Measurements from ENCODE around the gene SDK2. TPM values are rescaled to one million over a fixed set of nuclear protein-coding genes. Genes with fewer than 3 reads are reported as not detected.

The SDK2 gene
- total RNA-seq, 2 donors from 2014 or later: 1.5 to 5.6 TPM

DNA sequence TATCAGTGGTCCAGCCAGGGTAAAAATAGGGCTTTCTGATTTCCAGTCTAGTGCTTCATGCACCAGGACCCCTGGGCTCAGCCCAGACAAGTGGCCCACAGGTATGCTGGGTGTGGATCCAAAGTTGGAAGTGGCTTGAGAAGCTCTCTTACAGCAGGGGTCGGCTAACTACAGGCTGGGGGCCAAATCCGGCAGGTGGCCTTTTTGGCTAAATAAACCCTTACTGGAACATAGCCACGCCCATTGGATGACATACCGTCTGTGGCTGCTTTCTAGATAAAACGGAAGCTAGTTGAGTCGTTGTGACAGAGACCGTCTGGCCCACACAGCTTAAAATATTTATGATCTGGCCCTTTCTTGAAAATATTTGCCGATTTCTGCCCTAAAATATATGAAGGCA lies 213.4 kb downstream of the SDK2 start:
- H3K4me3 ChIP-seq: no peak overlapping the region
- H3K9me3 ChIP-seq: no peaks in the 10 kb centered on the region
- peaks cover 0 to 8% of the 10 kb centered on the region in 2 donors for H3K4me1 ChIP-seq
- no peaks in the 10 kb centered on the region for H3K36me3 ChIP-seq
- no peaks in the 10 kb centered on the region for H3K27me3 ChIP-seq
- TF ChIP-seq, protein P1, sequence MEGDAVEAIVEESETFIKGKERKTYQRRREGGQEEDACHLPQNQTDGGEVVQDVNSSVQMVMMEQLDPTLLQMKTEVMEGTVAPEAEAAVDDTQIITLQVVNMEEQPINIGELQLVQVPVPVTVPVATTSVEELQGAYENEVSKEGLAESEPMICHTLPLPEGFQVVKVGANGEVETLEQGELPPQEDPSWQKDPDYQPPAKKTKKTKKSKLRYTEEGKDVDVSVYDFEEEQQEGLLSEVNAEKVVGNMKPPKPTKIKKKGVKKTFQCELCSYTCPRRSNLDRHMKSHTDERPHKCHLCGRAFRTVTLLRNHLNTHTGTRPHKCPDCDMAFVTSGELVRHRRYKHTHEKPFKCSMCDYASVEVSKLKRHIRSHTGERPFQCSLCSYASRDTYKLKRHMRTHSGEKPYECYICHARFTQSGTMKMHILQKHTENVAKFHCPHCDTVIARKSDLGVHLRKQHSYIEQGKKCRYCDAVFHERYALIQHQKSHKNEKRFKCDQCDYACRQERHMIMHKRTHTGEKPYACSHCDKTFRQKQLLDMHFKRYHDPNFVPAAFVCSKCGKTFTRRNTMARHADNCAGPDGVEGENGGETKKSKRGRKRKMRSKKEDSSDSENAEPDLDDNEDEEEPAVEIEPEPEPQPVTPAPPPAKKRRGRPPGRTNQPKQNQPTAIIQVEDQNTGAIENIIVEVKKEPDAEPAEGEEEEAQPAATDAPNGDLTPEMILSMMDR (IDR thresholded peaks at IDR 0.05): no peak
- no peak overlapping the region for H3K27ac ChIP-seq
- DNase-seq (ENCODE audit: low spot score): no peak

DNA sequence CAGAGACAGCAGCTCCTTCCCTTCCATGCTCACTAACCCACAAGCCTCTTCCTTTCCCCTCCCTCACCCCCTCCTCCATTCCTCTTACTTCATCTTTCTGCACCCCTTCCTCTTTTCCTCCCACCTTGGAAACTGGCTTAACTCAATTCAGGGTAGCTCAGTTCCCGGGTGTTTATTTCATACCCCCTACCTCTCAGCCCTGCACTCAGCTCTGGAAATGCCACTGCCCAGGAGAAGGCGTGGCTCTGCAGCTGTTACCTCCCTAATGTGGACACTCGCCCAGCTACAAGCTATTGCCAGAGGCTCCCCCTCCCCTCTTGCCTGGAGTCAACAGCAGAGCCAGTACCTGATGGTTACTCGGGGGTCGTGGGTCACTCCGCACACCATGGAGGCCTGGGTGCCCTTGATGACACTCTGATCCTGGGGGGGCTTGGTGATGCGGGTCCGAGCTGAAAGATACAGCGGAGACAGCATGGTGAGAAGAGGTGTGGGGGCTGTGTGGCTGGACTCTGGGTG lies 214.0 kb downstream of the SDK2 start:
- DNase-seq (ENCODE audit: low spot score): no peak
- Histone ChIP-seq H3K27ac (no peak overlapping the region), H3K36me3 (no peaks in the 10 kb centered on the region), H3K27me3 (no peaks in the 10 kb centered on the region), H3K4me1 (peaks cover 0 to 8% of the 10 kb centered on the region in 2 donors), H3K4me3 (no peak overlapping the region), H3K9me3 (no peaks in the 10 kb centered on the region)
- TF ChIP-seq, protein P1 (IDR thresholded peaks at IDR 0.05): no peak

- no peaks in the 10 kb centered on the region for H3K9me3 ChIP-seq
- H3K36me3 ChIP-seq: no peaks in the 10 kb centered on the region
- H3K4me1 ChIP-seq: peaks cover 0 to 8% of the 10 kb centered on the region in 2 donors
- DNase-seq (ENCODE audit: low spot score): peak; percentile 85
- TF ChIP-seq, protein P1 (IDR thresholded peaks at IDR 0.05): peak; percentile 94 to 99
- H3K27ac ChIP-seq: no peak overlapping the region
- no peak overlapping the region for H3K4me3 ChIP-seq
- no peaks in the 10 kb centered on the region for H3K27me3 ChIP-seq
Measured at GRCh38 chr17:73429440-73430164, 214.6 kb downstream of the SDK2 start.

DNA sequence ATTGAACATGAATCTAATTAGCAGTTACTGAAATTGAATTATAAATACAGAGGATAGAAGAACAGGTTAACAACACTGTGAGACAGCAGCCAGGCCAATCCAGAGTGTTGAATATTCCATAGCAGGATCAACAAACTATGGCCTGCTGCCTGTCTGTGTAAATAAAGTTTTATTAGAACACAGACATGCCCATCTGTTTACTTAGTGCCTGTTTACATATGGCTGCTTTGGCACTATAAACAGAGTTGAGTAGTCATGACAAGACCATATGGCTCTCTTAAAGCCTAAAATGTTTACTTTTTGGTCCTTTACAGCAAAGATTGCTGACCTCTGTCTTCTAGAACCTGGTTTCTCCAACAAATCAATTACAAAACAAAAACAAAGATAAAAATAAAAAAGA lies 217.0 kb downstream of the SDK2 start:
- no peak overlapping the region for H3K4me3 ChIP-seq

DNA sequence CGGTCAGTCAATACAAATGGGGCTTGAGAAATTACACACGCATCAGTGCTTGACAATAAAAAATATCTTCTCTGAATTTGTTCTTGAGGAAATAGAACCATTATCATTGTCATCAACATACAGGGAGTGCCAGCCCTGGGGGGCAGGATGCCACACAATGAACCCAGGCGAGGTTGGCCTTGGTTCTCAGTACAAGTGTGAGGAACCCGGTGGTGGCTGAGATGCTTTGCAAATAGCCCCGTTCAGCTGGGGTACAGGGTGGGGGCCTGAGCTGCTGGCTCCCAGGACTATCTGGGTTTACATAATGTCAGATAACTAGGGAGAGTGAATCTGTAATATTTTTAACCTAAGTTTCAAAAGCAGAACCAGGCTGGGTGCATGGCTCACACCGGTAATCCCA lies 219.7 kb downstream of the SDK2 start:
- Histone ChIP-seq H3K36me3 (no peaks in the 10 kb centered on the region), H3K9me3 (no peaks in the 10 kb centered on the region), H3K27me3 (no peaks in the 10 kb centered on the region), H3K4me1 (peaks cover 0 to 2% of the 10 kb centered on the region in 2 donors), H3K27ac (no peak overlapping the region), H3K4me3 (no peak overlapping the region)
- no peak for DNase-seq (ENCODE audit: low spot score)
- TF ChIP-seq, protein P1 (IDR thresholded peaks at IDR 0.05): no peak

More for the DNA sequence above, 217.0 kb downstream of the SDK2 start:
- no peaks in the 10 kb centered on the region for H3K36me3 ChIP-seq
- H3K27ac ChIP-seq: no peak overlapping the region
- H3K4me1 ChIP-seq: peaks cover 0 to 8% of the 10 kb centered on the region in 2 donors
- no peaks in the 10 kb centered on the region for H3K9me3 ChIP-seq
- H3K27me3 ChIP-seq: no peaks in the 10 kb centered on the region
- TF ChIP-seq, protein P1 (IDR thresholded peaks at IDR 0.05): no peak
- no peak for DNase-seq (ENCODE audit: low spot score)

All from right atrium auricular region (tissue), 2 donors.